Liver (tissue), 9 donors: Measurements from ENCODE around the gene CREBBP. TPM values are rescaled to one million over a fixed set of nuclear protein-coding genes. Genes with fewer than 3 reads are reported as not detected.

Experiments
- DNase-seq: peaks from one replicate; pipeline ENCODE4 v3.0.0-alpha.2; 2017; ENCODE audit warnings: low spot score
- H3K27ac ChIP-seq, 2 donors: one replicate each; pipeline ENCODE4 v1.7.0; 2013; ENCODE audit warnings: inconsistent platforms in 2 of 2, low read length in 2 of 2, control low read depth in 1 of 2, low read depth in 1 of 2, mild to moderate bottlenecking in 1 of 2
- H3K27me3 ChIP-seq, 4 donors: one replicate each; pipeline versions ENCODE4 v1.6.1 to v1.7.0; 2013; ENCODE audit warnings: low read length in 3 of 4, inconsistent platforms in 1 of 4, mild to moderate bottlenecking in 1 of 4, moderate library complexity in 1 of 4; ENCODE audit not compliant: control insufficient read depth in 4 of 4, insufficient read depth in 4 of 4
- H3K36me3 ChIP-seq, 4 donors: one replicate each; pipeline versions ENCODE4 v1.6.1 to v1.7.0; 2013; ENCODE audit warnings: low read length in 3 of 4, mild to moderate bottlenecking in 3 of 4, low read depth in 1 of 4, moderate library complexity in 1 of 4; ENCODE audit not compliant: control insufficient read depth in 4 of 4, insufficient read depth in 3 of 4
- H3K4me1 ChIP-seq, 4 donors: one replicate each; pipeline versions ENCODE4 v1.6.1 to v1.7.0; 2013; ENCODE audit warnings: low read length in 3 of 4, mild to moderate bottlenecking in 3 of 4, moderate library complexity in 1 of 4; ENCODE audit not compliant: control insufficient read depth in 4 of 4, insufficient read depth in 4 of 4
- H3K4me3 ChIP-seq, 3 donors: one replicate each; pipeline versions ENCODE4 v1.6.1 to v1.7.0; 2013; ENCODE audit warnings: low read length in 3 of 3, control low read depth in 1 of 3, low read depth in 1 of 3, mild to moderate bottlenecking in 1 of 3
- H3K9ac ChIP-seq, 2 donors: one replicate each; pipeline ENCODE4 v1.7.0; 2013; ENCODE audit warnings: low read length in 2 of 2, mild to moderate bottlenecking in 2 of 2, moderate library complexity in 2 of 2, control low read depth in 1 of 2, low read depth in 1 of 2
- H3K9me3 ChIP-seq, 4 donors: one replicate each; pipeline versions ENCODE4 v1.6.1 to v1.7.0; 2013; ENCODE audit warnings: low read length in 3 of 4; ENCODE audit not compliant: control insufficient read depth in 4 of 4
- ATF3 ChIP-seq: IDR thresholded peaks from 2 replicates; pipeline ENCODE4 v1.6.1; 2016; ENCODE audit warnings: antibody characterized with exemption
- CTCF ChIP-seq: fragments of 150-350 bp; IDR thresholded peaks from 2 replicates; pipeline ENCODE4 v1.5.1; 2017; ENCODE audit warnings: improper control_type of control experiment, low read depth, low read length; ENCODE audit not compliant: missing input control
- EGR1 ChIP-seq, 2 donors: IDR thresholded peaks; 2 replicates each; pipeline ENCODE4 v1.6.1; 2016 to 2018; ENCODE audit warnings: antibody characterized with exemption in 2 of 2, low read depth in 2 of 2
- FOXA1 ChIP-seq: IDR thresholded peaks from 2 replicates; pipeline ENCODE4 v1.6.1; 2016; ENCODE audit warnings: antibody characterized with exemption
- FOXA2 ChIP-seq: IDR thresholded peaks from 2 replicates; pipeline ENCODE4 v1.6.1; 2016; ENCODE audit warnings: antibody characterized with exemption
- GABPA ChIP-seq, 2 donors: IDR thresholded peaks in 1 of 2; conservative IDR thresholded peaks in 1 of 2; 2 replicates each; pipeline ENCODE4 v1.6.1; 2016; ENCODE audit warnings: antibody characterized with exemption in 2 of 2, mild to moderate bottlenecking in 1 of 2, moderate library complexity in 1 of 2
- HNF4A ChIP-seq, 2 donors: conservative IDR thresholded peaks; 2 replicates each; pipeline ENCODE4 v1.6.1; 2016; ENCODE audit warnings: antibody characterized with exemption in 2 of 2, mild to moderate bottlenecking in 2 of 2
- HNF4G ChIP-seq: IDR thresholded peaks from 2 replicates; pipeline ENCODE4 v1.6.1; 2016; ENCODE audit warnings: antibody characterized with exemption
- JUND ChIP-seq, 2 donors: IDR thresholded peaks; 2 replicates each; pipeline ENCODE4 v1.6.1; 2016; ENCODE audit warnings: antibody characterized with exemption in 2 of 2
- MAX ChIP-seq: IDR thresholded peaks from 2 replicates; pipeline ENCODE4 v1.6.1; 2016; ENCODE audit warnings: antibody characterized with exemption
- NR2F2 ChIP-seq: IDR thresholded peaks from 2 replicates; pipeline ENCODE4 v1.6.1; 2016; ENCODE audit warnings: antibody characterized with exemption
- RAD21 ChIP-seq, 2 donors: IDR thresholded peaks; 2 replicates each; pipeline ENCODE4 v1.6.1; 2016; ENCODE audit warnings: antibody characterized with exemption in 2 of 2, mild to moderate bottlenecking in 2 of 2
- REST ChIP-seq: IDR thresholded peaks from 2 replicates; pipeline ENCODE4 v1.6.1; 2016; ENCODE audit warnings: antibody characterized with exemption, mild to moderate bottlenecking
- RXRA ChIP-seq, 2 donors: IDR thresholded peaks; 2 replicates each; pipeline ENCODE4 v1.6.1; 2017 to 2018; ENCODE audit warnings: antibody characterized with exemption in 2 of 2, mild to moderate bottlenecking in 1 of 2
- SP1 ChIP-seq: IDR thresholded peaks from 2 replicates; pipeline ENCODE4 v1.6.1; 2018; ENCODE audit warnings: antibody characterized with exemption, mild to moderate bottlenecking
- TAF1 ChIP-seq: conservative IDR thresholded peaks from 2 replicates; pipeline ENCODE4 v1.6.1; 2016; ENCODE audit warnings: antibody characterized with exemption, mild to moderate bottlenecking
- YY1 ChIP-seq: IDR thresholded peaks from 2 replicates; pipeline ENCODE4 v1.6.1; 2016; ENCODE audit warnings: antibody characterized with exemption, mild to moderate bottlenecking
- ZBTB33 ChIP-seq: IDR thresholded peaks from 2 replicates; pipeline ENCODE4 v1.6.1; 2016; ENCODE audit warnings: antibody characterized with exemption
- WGBS: extraction: QIAGEN DNeasy Blood & Tissue Kit; methylation state at CpG from one replicate; pipeline ENCODE4 v1.1.7; 2013; 5-methylcytosine and 5-hydroxymethylcytosine counted together
- polyA plus RNA-seq, 2 donors: library from polyadenylated mRNA; stranded (reverse) in 1 of 2; unstranded in 1 of 2; fragments of 200-250 nt in 1 of 2; fragments of >200 nt in 1 of 2; fragmentation: Nextera tagmentation in 1 of 2; extraction: Ambion mirVana in 1 of 2; gene quantifications; one replicate each; pipeline versions ENCODE4 v1.2.1 to v1.2.3, GENCODE V29; 2013 to 2015
- total RNA-seq, 2 donors: library from RNA; depleted of rRNA; stranded (reverse); fragments of >200 nt; gene quantifications; one replicate each; pipeline ENCODE4 v1.2.3, GENCODE V29; 2014
- donor health status: healthy.
- donor health status: healthy.
- donor health status: healthy.
- donor health status: healthy.
- donor health status: healthy.

CREBBP gene
- total and polyA plus RNA-seq, 4 donors: 7.0 to 25.8 (median 19.5) TPM

- Histone ChIP-seq H3K9ac (no peak overlapping the region), H3K9me3 (no peaks in the 10 kb centered on the region), H3K36me3 (peaks cover 0 to 1% (median under 1%) of the 10 kb centered on the region in 4 donors), H3K4me1 (peaks cover 0 to 25% (median 14%) of the 10 kb centered on the region in 4 donors), H3K27ac (no peak overlapping the region), H3K4me3 (no peak overlapping the region), H3K27me3 (no peaks in the 10 kb centered on the region)
- TF ChIP-seq JUND (IDR thresholded peaks at IDR 0.05): no peak
- TF ChIP-seq SP1: no peak
- no peak for TF ChIP-seq HNF4G
- TF ChIP-seq CTCF: no peak
- TF ChIP-seq MAX: no peak
- no peak for DNase-seq
- 42% methylated on average over 10 of the region's 10 CpGs for WGBS
These were observed 82.4 kb downstream of the CREBBP start for GRCh38 chr16:3797904-3798811.

- Histone ChIP-seq H3K27ac (no peak overlapping the region), H3K4me1 (peaks cover 0 to 25% (median 14%) of the 10 kb centered on the region in 4 donors)
These were observed 83.0 kb downstream of the CREBBP start for GRCh38 chr16:3797473-3797872.

More at GRCh38 chr16:3797473-3797872, 83.0 kb downstream of the CREBBP start:
- H3K9me3 ChIP-seq: no peaks in the 10 kb centered on the region
- peaks cover 0 to 7% (median 6%) of the 10 kb centered on the region in 4 donors for H3K36me3 ChIP-seq
- no peak overlapping the region for H3K9ac ChIP-seq
- 33% methylated on average over 1 of the region's 1 CpG for WGBS
- DNase-seq: no peak
- no peak overlapping the region for H3K4me3 ChIP-seq
- TF ChIP-seq GABPA (IDR thresholded peaks at IDR 0.05 in 1 of 2, conservative IDR thresholded peaks at IDR 0.05 in 1 of 2) (no peak), RAD21 (IDR thresholded peaks at IDR 0.05) (no peak), SP1 (no peak), TAF1 (no peak), ZBTB33 (no peak), NR2F2 (no peak), YY1 (no peak), JUND (IDR thresholded peaks at IDR 0.05) (no peak), FOXA1 (no peak), CTCF (no peak), RXRA (IDR thresholded peaks at IDR 0.05) (no peak), ATF3 (no peak), EGR1 (IDR thresholded peaks at IDR 0.05; ENCODE audit: low read depth in 2 of 2) (no peak), MAX (no peak), REST (no peak), HNF4G (no peak), FOXA2 (no peak), HNF4A (conservative IDR thresholded peaks at IDR 0.05) (no peak)
- H3K27me3 ChIP-seq: no peaks in the 10 kb centered on the region
